ENCODE measurements around the gene MORN5. TPM values are rescaled to one million over a fixed set of nuclear protein-coding genes. Genes with fewer than 3 reads are reported as not detected.

MORN5 gene
- total and polyA plus RNA-seq, 9 of the 15 experiments (the other 6 are each of a cell fraction or from before 2014, with no cell fraction given): not detected

GRCh38 chr9:122180633-122181032, 20.9 kb downstream of the MORN5 start (continued):
- TF ChIP-seq TSHZ1 (CRISPR knock-in tag; IDR thresholded peaks at IDR 0.05) (no peak), REST (IDR thresholded peaks at IDR 0.05; ENCODE audit: borderline replicate concordance) (peak; percentile 71), REST (CRISPR knock-in tag; IDR thresholded peaks at IDR 0.05; ENCODE audit: low read depth) (no peak), SRSF9 (IDR thresholded peaks at IDR 0.05; ENCODE audit: borderline replicate concordance, low read depth, low read length) (no peak), ZNF263 (CRISPR knock-in tag; IDR thresholded peaks at IDR 0.05; ENCODE audit: borderline replicate concordance) (no peak; the same call in 1 of the 2 replicates), ZNF253 (CRISPR knock-in tag; conservative IDR thresholded peaks at IDR 0.05) (no peak), ZNF449 (CRISPR knock-in tag; IDR thresholded peaks at IDR 0.05) (no peak), CLOCK (CRISPR knock-in tag; IDR thresholded peaks at IDR 0.05; ENCODE audit: borderline replicate concordance) (no peak), ZFX (CRISPR knock-in tag; IDR thresholded peaks at IDR 0.05) (no peak), FIP1L1 (IDR thresholded peaks at IDR 0.05; ENCODE audit: low read depth, low read length, poor library complexity, severe bottlenecking) (no peak), ZNF696 (CRISPR knock-in tag; conservative IDR thresholded peaks at IDR 0.05) (no peak), ZFP30 (CRISPR knock-in tag; IDR thresholded peaks at IDR 0.05; ENCODE audit: borderline replicate concordance) (no peak)

Measured in K562 (cell line).